GM18508 (cell line): ENCODE measurements around the gene GTSF1L.

Experiments used
- ATAC-seq: cut with Tn5 transposase; IDR thresholded peaks from one replicate; pipeline ENCODE4 v1.9.1; 2021; ENCODE audit warnings: moderate number of reproducible peaks; ENCODE audit not compliant: insufficient read depth, unreplicated experiment

The GTSF1L gene

GRCh38 chr20:43717616-43717995, 9.2 kb downstream of the GTSF1L start:
- ATAC-seq: no peak

- no peak for ATAC-seq
Measured at GRCh38 chr20:43716757-43717615, 9.8 kb downstream of the GTSF1L start.

- ATAC-seq: no peak
Measured at GRCh38 chr20:43716123-43716522, 10.7 kb downstream of the GTSF1L start.

- ATAC-seq: no peak
Measured at GRCh38 chr20:43715511-43715910, 11.3 kb downstream of the GTSF1L start.

GRCh38 chr20:43715044-43715443, 11.8 kb downstream of the GTSF1L start:
- ATAC-seq: no peak

GRCh38 chr20:43711098-43711654, 15.6 kb downstream of the GTSF1L start:
- ATAC-seq: no peak

- ATAC-seq: no peak
Measured at GRCh38 chr20:43710370-43711044, 16.3 kb downstream of the GTSF1L start.

GRCh38 chr20:43702502-43702901, 24.3 kb downstream of the GTSF1L start:
- ATAC-seq: no peak

- no peak for ATAC-seq
Measured at GRCh38 chr20:43700627-43701026, 26.2 kb downstream of the GTSF1L start.

GRCh38 chr20:43699941-43700565, 26.7 kb downstream of the GTSF1L start:
- ATAC-seq: no peak

GRCh38 chr20:43695571-43695970, 31.2 kb downstream of the GTSF1L start:
- no peak for ATAC-seq

- ATAC-seq: no peak
Measured at GRCh38 chr20:43694763-43695162, 32.0 kb downstream of the GTSF1L start.

GRCh38 chr20:43691928-43692524, 34.8 kb downstream of the GTSF1L start:
- no peak for ATAC-seq

- ATAC-seq: no peak
Measured at GRCh38 chr20:43690943-43691598, 35.7 kb downstream of the GTSF1L start.

GRCh38 chr20:43689165-43689564, 37.6 kb downstream of the GTSF1L start:
- no peak for ATAC-seq

- no peak for ATAC-seq
Measured at GRCh38 chr20:43686820-43687219, 40.0 kb downstream of the GTSF1L start.

GRCh38 chr20:43682446-43682845, 44.4 kb downstream of the GTSF1L start:
- no peak for ATAC-seq

GRCh38 chr20:43681991-43682410, 44.8 kb downstream of the GTSF1L start:
- ATAC-seq: peak; percentile 82

- peak; percentile 5 for ATAC-seq
Measured at GRCh38 chr20:43681468-43681942, 45.3 kb downstream of the GTSF1L start.

GRCh38 chr20:43680981-43681380, 45.8 kb downstream of the GTSF1L start:
- ATAC-seq: no peak
